Smooth muscle cell (in vitro differentiated cells): ENCODE measurements around the gene OOEP. TPM values are rescaled to one million over a fixed set of nuclear protein-coding genes. Genes with fewer than 3 reads are reported as not detected.

Experiments used
- DNase-seq: peaks from one replicate; lab custom pipeline; 2025; ENCODE audit not compliant: unreplicated experiment; lab: John Stamatoyannopoulos, UW
- H2AFZ ChIP-seq: fragments of 200-600 bp; sonication (generic); 2 replicates; pipeline ENCODE4 v1.6.0; 2016; ENCODE audit warnings: antibody characterized with exemption, low read depth, mild to moderate bottlenecking
- H3F3A ChIP-seq: fragments of 200-600 bp; sonication (generic); 2 replicates; pipeline ENCODE4 v1.6.0; 2017; ENCODE audit warnings: antibody characterized with exemption, low read depth
- H3K27ac ChIP-seq: fragments of 200-600 bp; sonication (generic); 2 replicates; pipeline ENCODE4 v1.5.1; 2016; ENCODE audit warnings: low read depth, mild to moderate bottlenecking
- H3K27me3 ChIP-seq: fragments of 200-600 bp; sonication (generic); 2 replicates; pipeline ENCODE4 v1.6.1; 2016; ENCODE audit warnings: low read depth, mild to moderate bottlenecking
- H3K36me3 ChIP-seq: fragments of 200-600 bp; sonication (generic); 2 replicates; pipeline ENCODE4 v1.5.1; 2016; ENCODE audit warnings: low read depth
- H3K4me1 ChIP-seq: fragments of 200-600 bp; sonication (generic); 2 replicates; pipeline ENCODE4 v1.5.1; 2016; ENCODE audit warnings: low read depth
- H3K4me2 ChIP-seq: fragments of 200-600 bp; sonication (generic); 2 replicates; pipeline ENCODE4 v1.6.0; 2016; ENCODE audit warnings: mild to moderate bottlenecking
- H3K4me3 ChIP-seq: fragments of 200-600 bp; sonication (generic); 2 replicates; pipeline ENCODE4 v1.5.1; 2016; ENCODE audit warnings: mild to moderate bottlenecking
- H3K79me2 ChIP-seq: fragments of 200-600 bp; sonication (generic); 2 replicates; pipeline ENCODE4 v1.6.0; 2016; ENCODE audit warnings: low read depth, mild to moderate bottlenecking
- H3K9ac ChIP-seq: fragments of 200-600 bp; sonication (generic); 2 replicates; pipeline ENCODE4 v1.6.0; 2016; ENCODE audit warnings: low read depth
- H3K9me3 ChIP-seq: fragments of 200-600 bp; sonication (generic); replicated peaks from 2 replicates; pipeline ENCODE4 v1.5.1; 2016; ENCODE audit warnings: low read depth
- H4K20me1 ChIP-seq: fragments of 200-600 bp; sonication (generic); 2 replicates; pipeline ENCODE4 v1.6.0; 2016; ENCODE audit warnings: low read depth
- CTCF ChIP-seq: fragments of 200-600 bp; sonication (generic); IDR thresholded peaks from 2 replicates; pipeline ENCODE4 v1.5.1; 2017; ENCODE audit warnings: borderline replicate concordance, mild to moderate bottlenecking, antibody characterized with exemption; ENCODE audit not compliant: insufficient read depth, poor library complexity, severe bottlenecking
- WGBS: methylation state at CpG from one replicate; pipeline ENCODE4 v1.1.7; 2016; ENCODE audit warnings: low lambda C conversion rate; 5-methylcytosine and 5-hydroxymethylcytosine counted together
- polyA plus RNA-seq: library from polyadenylated mRNA; unstranded; fragments of >200 nt; fragmentation: Nextera tagmentation; extraction: Ambion mirVana; gene quantifications from 2 replicates; pipeline ENCODE4 v1.2.1, GENCODE V29; 2016
- small RNA-seq: library from RNA; depleted of rRNA; stranded (forward); fragments of <200 nt; gene quantifications from one replicate; pipeline ENCODE3, GENCODE V24; 2014
- total RNA-seq: library from RNA; depleted of rRNA; stranded (reverse); fragments of >200 nt; gene quantifications from 2 replicates; pipeline ENCODE4 v1.2.3, GENCODE V29; 2014

The OOEP gene
- total and polyA plus RNA-seq, 2 experiments from 2014 or later = not detected

- Histone ChIP-seq H2AFZ (no peak overlapping the region), H3K79me2 (no peaks in the 10 kb centered on the region), H3K27ac (no peak overlapping the region), H3K36me3 (no peaks in the 10 kb centered on the region), H3K9ac (no peak overlapping the region), H3F3A (no peaks in the 10 kb centered on the region), H3K4me2 (no peak overlapping the region), H3K27me3 (no peaks in the 10 kb centered on the region), H3K4me1 (no peaks in the 10 kb centered on the region), H3K4me3 (no peak overlapping the region), H3K9me3 (no peaks in the 10 kb centered on the region), H4K20me1 (no peaks in the 10 kb centered on the region)
- no peak for TF ChIP-seq CTCF
- DNase-seq = no peak
- 94% methylated on average over 3 of the region's 3 CpGs for WGBS
These were observed 44.0 kb downstream of the OOEP start for GRCh38 chr6:73325656-73326055.

DNA sequence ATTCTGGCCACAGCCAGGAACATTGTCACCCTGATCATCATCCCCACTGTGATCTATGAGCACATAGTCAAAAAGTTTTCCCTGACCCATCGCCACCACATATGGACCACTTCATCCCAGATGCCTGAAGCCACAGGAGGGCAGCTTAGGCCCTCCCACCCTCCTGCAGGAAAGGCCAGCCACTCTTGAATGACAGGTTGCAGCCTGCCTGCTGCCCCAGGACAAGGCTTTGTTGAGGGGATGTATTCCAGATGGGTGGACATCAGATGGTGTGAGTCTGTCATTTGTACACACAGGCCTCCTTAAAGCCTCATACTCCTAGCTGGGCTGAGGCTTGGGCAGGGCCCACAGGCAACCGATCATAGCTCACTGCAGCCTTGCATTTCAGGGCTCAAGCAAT lies 46.4 kb downstream of the OOEP start:
- Histone ChIP-seq H3K36me3 (no peaks in the 10 kb centered on the region), H3K4me2 (no peak overlapping the region), H3K79me2 (no peaks in the 10 kb centered on the region), H4K20me1 (no peaks in the 10 kb centered on the region), H2AFZ (no peak overlapping the region), H3F3A (no peaks in the 10 kb centered on the region), H3K27ac (no peak overlapping the region), H3K9ac (no peak overlapping the region), H3K9me3 (no peaks in the 10 kb centered on the region), H3K27me3 (no peaks in the 10 kb centered on the region), H3K4me3 (no peak overlapping the region), H3K4me1 (no peaks in the 10 kb centered on the region)
- no peak for DNase-seq
- WGBS = 81% methylated on average over 2 of the region's 2 CpGs
- no peak for TF ChIP-seq CTCF

Small RNAs within 50 kb of the gene (small RNA-seq; reads per million reads assigned to genes)
- 1.4 reads per million, percentile 38 among the genes with 10 or more reads in this experiment for gene RPL39P3

Other genes starting within 250 kb of the OOEP start
- gene KHDC1L, start 144.4 kb downstream of the OOEP start, total RNA-seq = not detected in 2 replicates
- 0.65 TPM in 1 of 2 replicates, not detected in the other for gene KHDC1L, start 144.4 kb downstream of the OOEP start, polyA plus RNA-seq
- 1.6 and 4.0 TPM in 2 replicates for gene KHDC1, start 106.7 kb downstream of the OOEP start, total RNA-seq
- gene KHDC1, start 106.7 kb downstream of the OOEP start, polyA plus RNA-seq = 8.0 and 8.2 TPM in 2 replicates
- not detected in 2 replicates for gene DPPA5, start 15.6 kb downstream of the OOEP start, total RNA-seq
- not detected in 2 replicates for gene DPPA5, start 15.6 kb downstream of the OOEP start, polyA plus RNA-seq
- not detected in 2 replicates for gene KHDC3L, start 7.2 kb downstream of the OOEP start, total RNA-seq
- 0.53 TPM in 1 of 2 replicates, not detected in the other for gene KHDC3L, start 7.2 kb downstream of the OOEP start, polyA plus RNA-seq
- not detected in 2 replicates for gene DDX43, start 24.9 kb upstream of the OOEP start, total RNA-seq
- not detected in 2 replicates for gene DDX43, start 24.9 kb upstream of the OOEP start, polyA plus RNA-seq
- 1.8 and 2.6 TPM in 2 replicates for gene CGAS, start 82.4 kb upstream of the OOEP start, total RNA-seq
- gene CGAS, start 82.4 kb upstream of the OOEP start, polyA plus RNA-seq = 0.87 and 1.6 TPM in 2 replicates
- gene MTO1, start 91.8 kb upstream of the OOEP start, total RNA-seq = 23.6 and 27.6 TPM in 2 replicates
- 16.5 TPM in 2 replicates for gene MTO1, start 91.8 kb upstream of the OOEP start, polyA plus RNA-seq
- gene EEF1A1, start 151.1 kb upstream of the OOEP start, total RNA-seq = 8,046 and 9,106 TPM in 2 replicates
- 2,147 and 2,255 TPM in 2 replicates for gene EEF1A1, start 151.1 kb upstream of the OOEP start, polyA plus RNA-seq